HCT116 (cell line): ENCODE measurements around the gene WWOX. TPM values are rescaled to one million over a fixed set of nuclear protein-coding genes. Genes with fewer than 3 reads are reported as not detected.

Experiments used
- ATAC-seq: fragments of 200-7000 bp; cut with Tn5 transposase; 2 replicates; pipeline ENCODE4 v1.9.1; 2020; ENCODE audit warnings: mild to moderate bottlenecking, moderate library complexity
- BruUV-seq: library from RNA; stranded (reverse); fragments of 400-500 nt; replicated peaks from 2 replicates; lab custom pipeline; 2021; lab: Mats Ljungman, UMichigan
- CTCF ChIA-PET: fragments of 300-600 bp; sonication (Branson Sonifier 250); formaldehyde crosslinking; loops from one replicate; lab custom pipeline; 2021; ENCODE audit warnings: antibody characterized with exemption; lab: Charles Lee
- POLR2A ChIA-PET: fragments of 300-600, 350-600 bp; sonication (Branson Sonifier 250); formaldehyde crosslinking; loops from one replicate; lab custom pipeline; 2021; ENCODE audit warnings: antibody characterized with exemption; lab: Charles Lee
- RAD21 ChIA-PET, 2 experiments: fragments of 300-600 bp; sonication (Branson Sonifier 250); formaldehyde crosslinking; loops; one replicate each; lab custom pipeline; 2023; ENCODE audit warnings: low total read pairs in 2 of 2; ENCODE audit not compliant: uncharacterized antibody in 2 of 2, unreplicated experiment in 2 of 2, low non-redundant PET in 1 of 2; lab: Charles Lee
- DNase-seq: peaks from one replicate; pipeline ENCODE4 v3.0.0-alpha.2; 2010; ENCODE audit warnings: low read depth, low spot score
- H2AFZ ChIP-seq: fragments of 200-600 bp; shearing (Covaris generic), sonication (generic); 2 replicates; pipeline ENCODE4 v1.6.1; 2017; ENCODE audit warnings: low read depth, mixed run types, mixed read lengths, antibody characterized with exemption, low read length; ENCODE audit not compliant: poor library complexity, severe bottlenecking
- H3K27ac ChIP-seq: 2 replicates; pipeline ENCODE4 v1.5.1; 2012; ENCODE audit warnings: low read depth, low read length
- H3K27me3 ChIP-seq: fragments of 200-600 bp; sonication (generic); 2 replicates; pipeline ENCODE4 v1.6.1; 2016; ENCODE audit warnings: mixed run types, low read length, mixed read lengths; ENCODE audit not compliant: insufficient read depth
- H3K36me3 ChIP-seq, 2 experiments: fragments of 200-500 bp in 1 of 2; fragments of 200-600 bp in 1 of 2; sonication (Bioruptor generic) in 1 of 2; sonication (generic) in 1 of 2; 2 replicates each; pipeline versions ENCODE4 v1.5.1 to v1.6.1; 2014 to 2016; ENCODE audit warnings: low read length in 2 of 2, inconsistent platforms in 1 of 2, mixed read lengths in 1 of 2, mixed run types in 1 of 2; ENCODE audit not compliant: insufficient read depth in 2 of 2, control insufficient read depth in 1 of 2
- H3K4me1 ChIP-seq, 2 experiments: fragments of 200-600 bp in 1 of 2; sonication (generic) in 1 of 2; 2 replicates each; pipeline versions ENCODE4 v1.5.1 to v1.6.1; 2012 to 2017; ENCODE audit warnings: low read length in 2 of 2, inconsistent platforms in 1 of 2, mild to moderate bottlenecking in 1 of 2, mixed read lengths in 1 of 2, mixed run types in 1 of 2, moderate library complexity in 1 of 2; ENCODE audit not compliant: insufficient read depth in 2 of 2, control insufficient read depth in 1 of 2
- H3K4me2 ChIP-seq: fragments of 200-600 bp; sonication (generic); 2 replicates; pipeline ENCODE4 v1.6.1; 2017; ENCODE audit warnings: mixed run types, low read length, mixed read lengths
- H3K4me3 ChIP-seq, 2 experiments: fragments of 200-600 bp in 1 of 2; sonication (generic) in 1 of 2; replicated peaks in 1 of 2; 2 replicates each; pipeline ENCODE4 v1.5.1; 2011 to 2016; ENCODE audit warnings: low read length in 2 of 2, control low read depth in 1 of 2, low read depth in 1 of 2, mild to moderate bottlenecking in 1 of 2, mixed read lengths in 1 of 2, mixed run types in 1 of 2
- H3K79me2 ChIP-seq: fragments of 200-600 bp; sonication (generic); 2 replicates; pipeline ENCODE4 v1.6.1; 2017; ENCODE audit warnings: mild to moderate bottlenecking, mixed run types, low read length, moderate library complexity, mixed read lengths; ENCODE audit not compliant: insufficient read depth
- H3K9ac ChIP-seq: fragments of 200-600 bp; sonication (generic); 2 replicates; pipeline ENCODE4 v1.6.1; 2016; ENCODE audit warnings: low read length, mixed read lengths
- H3K9me2 ChIP-seq: fragments of 200-600 bp; sonication (generic), shearing (Covaris generic); 2 replicates; pipeline ENCODE4 v1.6.1; 2017; ENCODE audit warnings: mixed run types, mild to moderate bottlenecking, moderate library complexity; ENCODE audit not compliant: insufficient read depth
- H3K9me3 ChIP-seq, 2 experiments: fragments of 200-500 bp in 1 of 2; fragments of 200-600 bp in 1 of 2; sonication (Bioruptor generic) in 1 of 2; sonication (generic) in 1 of 2; 2 replicates each; pipeline ENCODE4 v1.6.1; 2014 to 2017; ENCODE audit warnings: low read length in 2 of 2, mixed read lengths in 2 of 2, inconsistent platforms in 1 of 2, low read depth in 1 of 2, mild to moderate bottlenecking in 1 of 2, mixed run types in 1 of 2, moderate library complexity in 1 of 2; ENCODE audit not compliant: control insufficient read depth in 1 of 2, insufficient read depth in 1 of 2
- H4K20me1 ChIP-seq: fragments of 200-600 bp; sonication (generic), shearing (Covaris generic); 2 replicates; pipeline ENCODE4 v1.6.1; 2017; ENCODE audit warnings: mixed run types, mild to moderate bottlenecking, moderate library complexity; ENCODE audit not compliant: insufficient read depth
- CBX3 ChIP-seq: IDR thresholded peaks from 2 replicates; pipeline ENCODE4 v1.6.1; 2012; ENCODE audit warnings: low read depth
- CEBPB ChIP-seq: IDR thresholded peaks from 2 replicates; pipeline ENCODE4 v1.6.1; 2012; ENCODE audit warnings: low read depth
- CTCF ChIP-seq, 3 experiments: fragments of 200-600 bp in 1 of 3; sonication (generic) in 1 of 3; IDR thresholded peaks in 2 of 3; conservative IDR thresholded peaks in 1 of 3; 2 replicates each; pipeline ENCODE4 v1.5.1; 2012 to 2017; ENCODE audit warnings: low read depth in 2 of 3, low read length in 2 of 3, antibody characterized with exemption in 1 of 3, borderline replicate concordance in 1 of 3, control low read depth in 1 of 3, mild to moderate bottlenecking in 1 of 3, mixed read lengths in 1 of 3, mixed run types in 1 of 3, moderate library complexity in 1 of 3; ENCODE audit not compliant: insufficient read depth in 1 of 3
- EGR1 ChIP-seq: IDR thresholded peaks from 2 replicates; pipeline ENCODE4 v1.6.1; 2012; ENCODE audit warnings: low read depth
- ELF1 ChIP-seq: IDR thresholded peaks from 2 replicates; pipeline ENCODE4 v1.6.1; 2012; ENCODE audit warnings: low read depth, borderline replicate concordance
- EZH2 ChIP-seq: fragments of 200-600 bp; sonication (generic); IDR thresholded peaks from 2 replicates; pipeline ENCODE4 v1.6.1; 2017; ENCODE audit warnings: antibody characterized with exemption, mixed run types
- EZH2phosphoT487 ChIP-seq: fragments of 200-600 bp; IDR thresholded peaks from 2 replicates; pipeline ENCODE4 v1.6.1; 2018; ENCODE audit warnings: antibody characterized with exemption, borderline replicate concordance
- FOSL1 ChIP-seq: IDR thresholded peaks from 2 replicates; pipeline ENCODE4 v1.6.1; 2012; ENCODE audit warnings: low read depth
- JUND ChIP-seq: IDR thresholded peaks from 2 replicates; pipeline ENCODE4 v1.6.1; 2012
- MAX ChIP-seq: IDR thresholded peaks from 2 replicates; pipeline ENCODE4 v1.6.1; 2012
- POLR2AphosphoS5 ChIP-seq: IDR thresholded peaks from 2 replicates; pipeline ENCODE4 v1.6.1; 2011; ENCODE audit warnings: mild to moderate bottlenecking, low read depth, low read length, moderate library complexity
- RAD21 ChIP-seq: IDR thresholded peaks from 2 replicates; pipeline ENCODE4 v1.6.1; 2012; ENCODE audit warnings: low read depth, mild to moderate bottlenecking
- REST ChIP-seq: IDR thresholded peaks from 2 replicates; pipeline ENCODE4 v1.6.1; 2012; ENCODE audit warnings: low read depth
- SIN3A ChIP-seq: IDR thresholded peaks from 2 replicates; pipeline ENCODE4 v1.6.1; 2012; ENCODE audit warnings: low read depth
- SRF ChIP-seq: IDR thresholded peaks from 2 replicates; pipeline ENCODE4 v1.6.1; 2012; ENCODE audit warnings: low read depth
- TCF7L2 ChIP-seq: IDR thresholded peaks from 2 replicates; pipeline ENCODE4 v1.7.0; 2011; ENCODE audit warnings: borderline replicate concordance, inconsistent platforms; ENCODE audit not compliant: insufficient read depth, insufficient read length; ENCODE audit errors: extremely low read depth
- YY1 ChIP-seq: IDR thresholded peaks from 2 replicates; pipeline ENCODE4 v1.6.1; 2011; ENCODE audit warnings: low read length, low read depth, moderate library complexity, mild to moderate bottlenecking; ENCODE audit not compliant: insufficient replicate concordance; ENCODE audit errors: extremely low read depth
- ZBTB33 ChIP-seq: IDR thresholded peaks from 2 replicates; pipeline ENCODE4 v1.6.1; 2011; ENCODE audit warnings: mild to moderate bottlenecking, low read length, moderate library complexity; ENCODE audit not compliant: insufficient replicate concordance; ENCODE audit errors: extremely low read depth
- ZFX ChIP-seq: fragments of 450-650 bp; IDR thresholded peaks from 2 replicates; pipeline ENCODE4 v1.6.1; 2017
- ZNF274 ChIP-seq: fragments of 200-500 bp; sonication (Bioruptor generic); IDR thresholded peaks from 2 replicates; pipeline ENCODE4 v1.6.1; 2014; ENCODE audit warnings: mild to moderate bottlenecking, low read depth, low read length, inconsistent platforms
- intact Hi-C: fragments of 100-400 bp; cut with micrococcal nuclease; formaldehyde crosslinking; loops from 2 replicates; pipeline ENCODE4 v1.10.0; 2022
- total RNA-seq: library from RNA; stranded (reverse); gene quantifications from one replicate; pipeline ENCODE4 v1.2.1, GENCODE V29; 2021; ENCODE audit not compliant: unreplicated experiment

The WWOX gene
- total RNA-seq, 1 experiment from 2014 or later, result 13.7 TPM

- H3K4me3 ChIP-seq, result no peak overlapping the region
- H3K79me2 ChIP-seq, result no peaks in the 10 kb centered on the region
- POLR2A ChIA-PET, result no interaction called here
- ATAC-seq, result no peak
- TF ChIP-seq REST (no peak), ZNF274 (no peak), CBX3 (no peak), ZFX (no peak), RAD21 (no peak), ZBTB33 (no peak), MAX (no peak), SIN3A (no peak), SRF (no peak), JUND (no peak), FOSL1 (no peak), EZH2 (no peak), EGR1 (no peak), ELF1 (no peak), TCF7L2 (no peak), POLR2AphosphoS5 (no peak), CEBPB (no peak), YY1 (no peak), EZH2phosphoT487 (no peak), CTCF (IDR thresholded peaks at IDR 0.05 in 2 of 3, conservative IDR thresholded peaks at IDR 0.05 in 1 of 3; ENCODE audit: borderline replicate concordance in 1 of 3, insufficient read depth in 1 of 3, low read depth in 2 of 3, low read length in 2 of 3) (no peak)
- TF ChIP-seq, all 23 proteins: peak for 0
- CTCF ChIA-PET, result no interaction called here
- RAD21 ChIA-PET, result no interaction called here
- no peak overlapping the region for H3K27ac ChIP-seq
- no peaks in the 10 kb centered on the region for H3K4me1 ChIP-seq
- no peaks in the 10 kb centered on the region for H3K36me3 ChIP-seq
- no peaks in the 10 kb centered on the region for H3K9me2 ChIP-seq
- no peak overlapping the region for H3K9ac ChIP-seq
- H3K27me3 ChIP-seq, result no peaks in the 10 kb centered on the region
- no peaks in the 10 kb centered on the region for H3K9me3 ChIP-seq
- no peak overlapping the region for H3K4me2 ChIP-seq
- no peak for DNase-seq
- no TSS peak for BruUV-seq
- intact Hi-C loops, result no loop called here
- no peaks in the 10 kb centered on the region for H4K20me1 ChIP-seq
- H2AFZ ChIP-seq, result no peak overlapping the region
Observed at GRCh38 chr16:78421181-78421708, 321.8 kb downstream of the WWOX start.
